IMR-90 (cell line): ENCODE measurements around the gene MYOCD. TPM values are rescaled to one million over a fixed set of nuclear protein-coding genes. Genes with fewer than 3 reads are reported as not detected.

Experiments used
- ATAC-seq: fragments of 200-7000 bp; cut with Tn5 transposase; 2 replicates; pipeline ENCODE4 v1.9.1; 2020; ENCODE audit warnings: low read depth, mild to moderate bottlenecking, moderate library complexity
- BruUV-seq: library from RNA; stranded (reverse); fragments of 400-500 nt; replicated peaks from 2 replicates; lab custom pipeline; 2021; lab: Mats Ljungman, UMichigan
- CTCF ChIA-PET: fragments of 300-600 bp; formaldehyde crosslinking; extraction: SDS; loops from one replicate; lab custom pipeline; 2021; ENCODE audit warnings: antibody characterized with exemption; lab: Yijun Ruan, JAX
- POLR2A ChIA-PET: fragments of 300-600 bp; sonication (Branson Sonifier 250); formaldehyde crosslinking; loops from one replicate; lab custom pipeline; 2022; ENCODE audit warnings: antibody characterized with exemption; ENCODE audit not compliant: unreplicated experiment; lab: Charles Lee
- DNase-seq: peaks from one replicate; pipeline ENCODE4 v3.0.0; 2013
- H2AFZ ChIP-seq: replicated peaks from 2 replicates; pipeline ENCODE3; 2013; ENCODE audit warnings: low read length, mild to moderate bottlenecking; ENCODE audit not compliant: poor library complexity
- H2AK5ac ChIP-seq: 2 replicates; pipeline ENCODE4 v1.6.1; 2013; ENCODE audit warnings: low read depth, low read length, inconsistent platforms
- H2AK9ac ChIP-seq: replicated peaks from 2 replicates; pipeline ENCODE3; 2013; ENCODE audit warnings: mild to moderate bottlenecking, low read depth, low read length, moderate library complexity; ENCODE audit not compliant: poor library complexity
- H2BK120ac ChIP-seq: 2 replicates; pipeline ENCODE4 v1.6.1; 2013; ENCODE audit warnings: low read depth, low read length, inconsistent platforms
- H2BK15ac ChIP-seq: 3 replicates; pipeline ENCODE4 v1.6.1; 2013; ENCODE audit warnings: low read depth, low read length, inconsistent platforms
- H2BK20ac ChIP-seq: 2 replicates; pipeline ENCODE4 v1.6.1; 2013; ENCODE audit warnings: low read depth, mild to moderate bottlenecking, inconsistent platforms, low read length, moderate library complexity
- H2BK5ac ChIP-seq: 2 replicates; pipeline ENCODE4 v1.6.1; 2013; ENCODE audit warnings: mild to moderate bottlenecking, low read depth, low read length, inconsistent platforms; ENCODE audit not compliant: poor library complexity, severe bottlenecking
- H3K14ac ChIP-seq: replicated peaks from 2 replicates; pipeline ENCODE4 v1.6.1; 2013; ENCODE audit warnings: low read depth, low read length, inconsistent platforms
- H3K18ac ChIP-seq: 2 replicates; pipeline ENCODE4 v1.6.1; 2013; ENCODE audit warnings: low read depth, low read length, control low read depth
- H3K23ac ChIP-seq: 2 replicates; pipeline ENCODE4 v1.6.1; 2013; ENCODE audit warnings: low read depth, low read length, inconsistent platforms
- H3K27ac ChIP-seq: 2 replicates; pipeline ENCODE4 v1.5.1; 2013; ENCODE audit warnings: mild to moderate bottlenecking, control low read depth, low read length; ENCODE audit not compliant: insufficient read depth
- H3K27me3 ChIP-seq: 2 replicates; pipeline ENCODE4 v1.6.1; 2013; ENCODE audit warnings: low read length; ENCODE audit not compliant: control insufficient read depth, insufficient read depth
- H3K36me3 ChIP-seq: 2 replicates; pipeline ENCODE4 v1.6.1; 2013; ENCODE audit warnings: low read length, mixed read lengths; ENCODE audit not compliant: control insufficient read depth, insufficient read depth
- H3K4ac ChIP-seq: 2 replicates; pipeline ENCODE4 v1.6.1; 2013; ENCODE audit warnings: low read depth, low read length, inconsistent platforms
- H3K4me1 ChIP-seq: 2 replicates; pipeline ENCODE4 v1.6.1; 2013; ENCODE audit warnings: low read length, mixed read lengths; ENCODE audit not compliant: control insufficient read depth, insufficient read depth
- H3K4me2 ChIP-seq: 2 replicates; pipeline ENCODE4 v1.6.1; 2013; ENCODE audit warnings: low read depth, mild to moderate bottlenecking, control low read depth, low read length, moderate library complexity
- H3K4me3 ChIP-seq: 2 replicates; pipeline ENCODE4 v1.5.1; 2013; ENCODE audit warnings: low read depth, mild to moderate bottlenecking, control low read depth, low read length, moderate library complexity; ENCODE audit not compliant: insufficient read depth
- H3K56ac ChIP-seq: 2 replicates; pipeline ENCODE4 v1.6.1; 2013; ENCODE audit warnings: low read length, inconsistent platforms; ENCODE audit not compliant: insufficient read depth; ENCODE audit errors: extremely low read depth
- H3K79me1 ChIP-seq, 2 experiments: 2 replicates each; pipeline ENCODE4 v1.6.1; 2013; ENCODE audit warnings: low read length in 2 of 2, inconsistent platforms in 1 of 2, low read depth in 1 of 2
- H3K9ac ChIP-seq: 2 replicates; pipeline ENCODE4 v1.6.1; 2013; ENCODE audit warnings: low read depth, low read length, control low read depth
- H3K9me1 ChIP-seq: 2 replicates; pipeline ENCODE4 v1.6.1; 2013; ENCODE audit warnings: low read length, inconsistent platforms; ENCODE audit not compliant: insufficient read depth
- H3K9me3 ChIP-seq: 2 replicates; pipeline ENCODE4 v1.6.1; 2013; ENCODE audit warnings: low read length; ENCODE audit not compliant: control insufficient read depth, insufficient read depth
- H4K20me1 ChIP-seq: 2 replicates; pipeline ENCODE4 v1.6.1; 2013; ENCODE audit warnings: low read length, inconsistent platforms; ENCODE audit not compliant: insufficient read depth
- H4K5ac ChIP-seq: 2 replicates; pipeline ENCODE4 v1.6.1; 2013; ENCODE audit warnings: mild to moderate bottlenecking, low read depth, low read length, control low read depth
- H4K8ac ChIP-seq, 2 experiments: 2 replicates each; pipeline ENCODE4 v1.6.1; 2013; ENCODE audit warnings: low read depth in 2 of 2, low read length in 2 of 2, control low read depth in 1 of 2, inconsistent platforms in 1 of 2
- H4K91ac ChIP-seq: 2 replicates; pipeline ENCODE4 v1.6.1; 2013; ENCODE audit warnings: low read depth, low read length, inconsistent platforms; ENCODE audit not compliant: insufficient read depth
- CTCF ChIP-seq: conservative IDR thresholded peaks from 2 replicates; pipeline ENCODE4 v1.5.1; 2012; ENCODE audit warnings: mild to moderate bottlenecking, low read depth, low read length, improper control_type of control experiment
- ELK1 ChIP-seq: fragments of 150-350 bp; IDR thresholded peaks from 2 replicates; pipeline ENCODE4 v1.6.1; 2016; ENCODE audit warnings: low read depth, mild to moderate bottlenecking, low read length, moderate library complexity, borderline replicate concordance
- FOS ChIP-seq: fragments of 150-350 bp; IDR thresholded peaks from 2 replicates; pipeline ENCODE4 v1.6.1; 2016; ENCODE audit warnings: low read depth, low read length
- NFE2L2 ChIP-seq: fragments of 150-350 bp; IDR thresholded peaks from 2 replicates; pipeline ENCODE4 v1.6.1; 2016; ENCODE audit warnings: low read depth, mild to moderate bottlenecking, low read length
- RCOR1 ChIP-seq: IDR thresholded peaks from 2 replicates; pipeline ENCODE4 v1.6.1; 2012; ENCODE audit warnings: mild to moderate bottlenecking, low read length, improper control_type of control experiment; ENCODE audit not compliant: insufficient replicate concordance
- WGBS, 2 experiments: methylation state at CpG; one replicate each; pipeline versions ENCODE4 v1.1.5 to v1.1.7; 2013; ENCODE audit warnings: missing lambda C conversion rate in 2 of 2; ENCODE audit not compliant: insufficient read length in 1 of 2; ENCODE audit errors: extremely low coverage in 2 of 2; 5-methylcytosine and 5-hydroxymethylcytosine counted together
- dilution Hi-C: fragments of 300-500 bp; cut with HindIII; formaldehyde crosslinking; loops from one replicate; pipeline ENCODE4 v1.14.3; 2018; ENCODE audit warnings: low sequenced_read_pairs; ENCODE audit not compliant: unreplicated experiment
- in situ Hi-C: fragments of 300-500 bp; cut with MboI; formaldehyde crosslinking; loops from 3 replicates; pipeline ENCODE4 v1.14.3; 2019; ENCODE audit warnings: low sequenced_read_pairs, inconsistent platforms, mixed read lengths
- intact Hi-C: fragments of 100-400 bp; cut with micrococcal nuclease; formaldehyde crosslinking; loops from 2 replicates; pipeline ENCODE4 v1.10.0; 2022
- polyA plus RNA-seq, 3 experiments: library from polyadenylated mRNA; depleted of rRNA; stranded (reverse); fragments of >200 nt; gene quantifications; 2 replicates each; pipeline ENCODE4 v1.2.3, GENCODE V29; 2012; ENCODE audit warnings: low replicate concordance in 1 of 3
- total RNA-seq: library from RNA; depleted of rRNA; stranded (reverse); fragments of >200 nt; gene quantifications from 2 replicates; pipeline ENCODE4 v1.2.3, GENCODE V29; 2012

The MYOCD gene
- total and polyA plus RNA-seq, 2 of the 4 experiments (the other 2 are of a cell fraction): 10.6 to 20.1 TPM

GRCh38 chr17:12721581-12721980, 55.9 kb downstream of the MYOCD start:
- Histone ChIP-seq H4K20me1 (no peaks in the 10 kb centered on the region), H2BK20ac (no peak overlapping the region), H2BK15ac (no peak overlapping the region), H3K4me1 (peaks cover 6% of the 10 kb centered on the region; the same call in 1 of the 2 replicates), H2AK5ac (no peak overlapping the region), H3K79me1 (peaks cover 5 to 10% of the 10 kb centered on the region in 2 experiments; a peak in 1 of 4 replicates), H2AK9ac (no peak overlapping the region), H3K4me2 (no peak overlapping the region), H2BK120ac (no peak overlapping the region), H4K5ac (no peak overlapping the region), H2AFZ (no peak overlapping the region), H4K8ac (no peak overlapping the region), H3K18ac (no peak overlapping the region), H3K4ac (no peak overlapping the region), H3K27ac (no peak overlapping the region), H3K56ac (no peak overlapping the region), H3K4me3 (no peak overlapping the region), H3K27me3 (no peaks in the 10 kb centered on the region), H3K14ac (0 out of 2 replicates have a peak overlapping the region, but pooled peaks have one; percentile 15), H3K23ac (no peak overlapping the region), H3K9me3 (no peaks in the 10 kb centered on the region), H2BK5ac (no peak overlapping the region), H3K9me1 (peaks cover 8% of the 10 kb centered on the region; the same call in 1 of the 2 replicates), H4K91ac (no peak overlapping the region), H3K9ac (no peak overlapping the region), H3K36me3 (peaks cover 24% of the 10 kb centered on the region)
- intact Hi-C loops (no loop called here), dilution Hi-C loops (no loop called here), in situ Hi-C loops (no loop called here)
- ChIA-PET POLR2A (no interaction called here), CTCF (no interaction called here)
- 100% methylated on average over 1 of the region's 1 CpG; no CpG with 5 or more reads in 1 of the 2 experiments for WGBS, 2 experiments
- no peak for DNase-seq
- BruUV-seq: no TSS peak
- no peak for TF ChIP-seq RCOR1
- no peak for TF ChIP-seq NFE2L2
- TF ChIP-seq ELK1: no peak
- TF ChIP-seq FOS: no peak
- no peak for TF ChIP-seq CTCF
- ATAC-seq: no peak; the same call in 1 of the 2 replicates
